GM12872 (cell line): ENCODE results near the gene SMIM24.

Experiments
- TF ChIP-seq, protein P1 (sequence below): IDR thresholded peaks from 3 replicates; pipeline ENCODE4 v1.5.1; 2011; ENCODE audit warnings: low read depth, mild to moderate bottlenecking, low read length, moderate library complexity; ENCODE audit not compliant: insufficient read depth

SMIM24 gene

DNA sequence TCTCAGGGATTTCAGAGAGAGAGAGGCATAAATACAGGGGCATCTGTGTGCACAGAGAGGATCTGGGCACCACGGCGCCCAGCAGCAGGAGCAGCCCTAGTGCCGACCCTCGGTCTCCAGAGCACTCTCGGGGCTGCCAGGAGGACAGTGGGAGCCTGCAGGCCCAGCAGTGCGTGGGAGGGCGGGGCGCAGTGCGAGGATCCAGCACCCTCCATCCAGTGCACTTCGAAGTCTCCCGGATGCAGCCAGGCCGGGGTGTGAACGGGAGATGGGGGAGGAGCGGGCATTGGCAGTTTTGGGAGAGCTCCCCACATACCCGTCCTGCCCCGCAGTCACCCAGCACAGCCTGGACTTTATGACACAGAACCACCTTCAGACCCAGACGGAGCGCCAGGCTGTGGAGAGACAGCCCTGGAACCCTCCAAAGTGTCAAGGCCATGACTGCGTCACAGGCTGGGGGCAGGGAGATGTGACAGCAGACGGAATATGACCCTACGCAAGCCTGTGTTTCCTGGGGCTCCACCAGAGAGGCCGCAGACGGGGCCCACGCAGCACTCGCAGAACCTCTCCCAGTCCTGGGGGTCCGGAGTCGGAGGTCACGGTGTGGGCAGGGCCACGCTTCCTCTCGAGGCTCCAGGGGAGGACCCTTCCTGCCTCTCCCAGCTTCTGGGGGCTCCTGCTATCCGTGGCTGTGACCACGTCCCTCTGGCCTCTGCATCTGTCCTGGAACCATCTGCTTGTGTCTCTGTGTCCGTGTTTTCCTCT is 43.9 kb upstream of the SMIM24 start:
- TF ChIP-seq, protein P1, sequence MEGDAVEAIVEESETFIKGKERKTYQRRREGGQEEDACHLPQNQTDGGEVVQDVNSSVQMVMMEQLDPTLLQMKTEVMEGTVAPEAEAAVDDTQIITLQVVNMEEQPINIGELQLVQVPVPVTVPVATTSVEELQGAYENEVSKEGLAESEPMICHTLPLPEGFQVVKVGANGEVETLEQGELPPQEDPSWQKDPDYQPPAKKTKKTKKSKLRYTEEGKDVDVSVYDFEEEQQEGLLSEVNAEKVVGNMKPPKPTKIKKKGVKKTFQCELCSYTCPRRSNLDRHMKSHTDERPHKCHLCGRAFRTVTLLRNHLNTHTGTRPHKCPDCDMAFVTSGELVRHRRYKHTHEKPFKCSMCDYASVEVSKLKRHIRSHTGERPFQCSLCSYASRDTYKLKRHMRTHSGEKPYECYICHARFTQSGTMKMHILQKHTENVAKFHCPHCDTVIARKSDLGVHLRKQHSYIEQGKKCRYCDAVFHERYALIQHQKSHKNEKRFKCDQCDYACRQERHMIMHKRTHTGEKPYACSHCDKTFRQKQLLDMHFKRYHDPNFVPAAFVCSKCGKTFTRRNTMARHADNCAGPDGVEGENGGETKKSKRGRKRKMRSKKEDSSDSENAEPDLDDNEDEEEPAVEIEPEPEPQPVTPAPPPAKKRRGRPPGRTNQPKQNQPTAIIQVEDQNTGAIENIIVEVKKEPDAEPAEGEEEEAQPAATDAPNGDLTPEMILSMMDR = no peak

DNA sequence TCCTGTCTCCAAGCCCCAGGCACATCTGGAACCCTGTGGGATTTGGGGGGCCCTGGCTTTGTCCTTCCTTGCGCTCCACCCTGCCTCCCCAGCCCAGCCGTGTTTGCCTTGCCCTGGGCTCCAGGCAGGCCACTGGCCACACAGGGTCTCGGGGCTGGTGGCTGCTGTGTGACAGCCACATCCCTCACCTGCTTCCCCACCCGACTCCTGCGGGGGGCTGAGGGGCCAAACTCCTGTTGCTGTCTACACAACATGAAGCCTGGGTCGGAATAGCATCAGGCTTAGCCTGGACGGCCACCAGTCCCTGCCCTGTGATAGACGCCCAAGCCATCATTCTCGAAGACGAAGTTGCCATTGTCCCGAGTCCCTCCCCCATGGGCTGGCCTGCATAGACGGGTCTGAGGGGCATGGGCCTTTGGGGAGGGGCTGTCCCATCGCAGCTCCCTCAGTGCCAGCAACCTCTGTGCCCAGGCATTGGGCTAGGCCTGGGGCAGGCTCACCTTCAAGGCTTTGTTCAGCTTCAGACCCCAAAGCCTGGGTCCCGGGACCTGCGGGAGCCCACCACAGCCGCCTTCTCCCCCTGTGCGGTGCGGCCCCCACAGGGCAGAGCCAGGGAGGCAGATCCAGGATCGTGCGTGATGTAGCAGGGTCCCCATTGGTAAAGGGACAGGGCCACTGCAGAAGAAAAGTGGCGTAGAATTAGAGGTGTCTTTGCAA is 43.2 kb upstream of the SMIM24 start:
- TF ChIP-seq, protein P1 = no peak

DNA sequence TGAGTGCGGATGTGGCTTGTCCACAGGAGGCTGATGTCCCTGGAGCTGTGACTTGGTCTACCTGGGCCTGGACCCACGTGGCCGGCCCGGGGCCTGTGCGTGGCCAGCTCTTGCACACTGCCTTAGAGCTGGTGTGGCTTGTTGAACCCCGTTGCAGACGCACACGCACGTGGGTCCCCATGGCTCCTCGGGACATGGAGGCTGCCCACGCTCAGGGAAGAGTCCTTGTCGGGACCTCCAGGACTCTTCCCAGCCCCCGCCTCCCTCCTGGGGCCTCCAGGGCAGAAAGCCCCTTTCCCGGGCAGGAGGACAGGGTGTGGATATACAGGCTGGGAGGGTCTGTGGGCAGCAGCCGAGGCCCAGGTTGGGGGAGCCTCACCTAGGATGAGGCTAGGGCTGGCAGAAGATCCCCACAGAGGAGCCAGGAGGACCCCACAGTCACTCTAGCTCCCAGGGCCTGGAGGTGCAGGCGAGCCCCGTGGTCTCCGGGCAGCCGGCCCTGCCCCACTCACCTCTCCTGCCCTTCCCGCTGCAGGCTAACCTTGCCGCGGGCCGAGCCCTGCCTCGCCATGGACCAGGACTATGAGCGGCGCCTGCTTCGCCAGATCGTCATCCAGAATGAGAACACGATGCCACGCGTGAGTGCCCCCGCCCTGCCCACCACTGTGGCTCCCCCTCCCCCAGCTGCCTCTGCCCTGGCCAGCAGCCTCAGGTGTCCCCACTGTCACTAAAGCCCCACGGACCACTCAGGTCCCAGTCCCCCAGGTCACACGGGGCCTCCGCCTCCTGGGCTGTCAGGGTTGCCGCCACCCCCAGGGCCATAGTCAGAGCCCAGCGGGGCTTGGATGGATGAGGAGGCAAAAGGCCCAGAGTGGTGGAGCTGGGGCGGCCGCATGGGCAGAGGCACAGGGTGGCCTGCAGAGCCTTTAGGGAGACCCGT is 42.4 kb upstream of the SMIM24 start:
- TF ChIP-seq, protein P1 = no peak

DNA sequence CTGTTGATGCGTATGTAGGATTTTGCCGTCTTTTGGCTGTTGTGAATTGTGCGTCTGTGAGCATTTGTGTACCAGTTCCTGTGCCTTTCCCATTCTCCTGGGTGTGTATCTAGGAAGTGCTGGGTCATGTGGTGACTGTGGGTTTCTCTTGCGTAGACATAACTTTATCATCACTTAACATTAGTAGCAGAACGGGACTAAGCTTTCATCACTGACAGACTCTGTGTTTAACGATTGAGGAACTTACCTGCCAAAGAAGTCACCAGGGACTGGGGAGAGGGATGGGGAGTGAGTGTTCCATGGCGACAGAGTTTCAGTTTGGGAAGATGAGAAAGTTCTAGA is 40.8 kb upstream of the SMIM24 start:
- TF ChIP-seq, protein P1 = no peak

DNA sequence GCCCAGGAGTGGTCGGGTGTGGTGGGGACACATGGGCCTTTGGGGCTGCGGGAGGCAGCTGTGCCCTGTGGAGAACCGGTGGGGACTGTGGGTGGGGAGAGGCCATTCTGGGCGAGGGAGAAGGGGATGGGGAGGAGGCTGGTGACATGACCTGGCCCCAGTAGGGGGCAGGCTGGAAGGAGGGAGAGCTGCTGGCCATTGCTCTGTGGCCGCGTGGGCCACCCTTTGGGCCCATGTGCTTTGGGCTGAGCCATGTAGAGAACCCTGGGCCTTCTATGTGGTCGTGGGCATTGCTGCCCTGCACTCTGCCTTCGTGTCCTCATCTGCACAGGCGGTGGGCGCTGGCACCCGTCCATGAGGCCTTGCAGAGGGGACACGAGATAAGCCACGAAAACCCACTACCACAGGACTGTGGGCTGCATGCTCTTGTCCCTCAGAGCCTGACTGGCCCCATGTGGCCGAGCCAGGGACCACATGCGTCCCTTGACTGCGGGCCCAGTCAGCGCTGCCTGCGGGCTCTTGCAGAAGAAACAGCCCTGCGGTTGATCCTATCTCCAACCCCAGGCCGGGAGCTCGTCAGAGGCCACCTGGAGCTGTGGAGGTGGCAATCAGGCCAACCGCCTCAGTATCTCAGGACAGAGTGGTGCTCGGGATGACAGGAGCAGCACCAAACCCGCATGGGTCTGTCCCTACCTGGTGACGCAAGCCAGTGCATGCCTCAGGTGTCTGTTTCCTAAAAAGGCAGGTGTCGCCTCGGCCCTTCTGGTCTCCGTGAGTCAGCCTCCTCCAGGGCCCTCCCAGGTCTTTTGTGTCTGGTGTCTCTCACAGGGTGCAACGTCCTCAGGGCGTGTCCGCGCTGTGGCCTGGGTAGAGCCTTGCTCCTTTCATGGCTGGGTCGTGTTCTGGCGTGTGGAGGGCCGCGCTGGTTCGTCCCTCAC is 40.1 kb upstream of the SMIM24 start:
- TF ChIP-seq, protein P1 = no peak

DNA sequence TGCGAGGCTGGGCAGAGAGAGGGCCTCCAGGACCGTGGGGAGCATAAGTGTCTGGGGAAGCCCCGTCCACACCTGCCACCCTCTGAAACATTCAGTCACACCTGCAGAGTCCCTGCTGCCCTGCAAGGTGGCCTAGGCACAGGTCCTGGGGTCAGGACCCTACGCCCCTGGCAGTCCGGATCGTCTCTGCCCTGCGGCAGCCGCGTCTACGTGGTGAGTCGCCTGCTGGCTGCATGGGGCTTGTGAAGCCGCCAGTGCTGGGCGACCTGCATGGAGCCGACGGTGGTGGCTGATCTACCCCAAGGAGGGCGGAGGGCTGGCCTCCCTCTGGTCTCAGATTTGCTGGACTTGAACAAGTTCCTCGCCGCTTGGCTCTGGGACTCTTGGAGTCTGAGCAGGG is 38.8 kb upstream of the SMIM24 start:
- TF ChIP-seq, protein P1 = no peak
